HepG2 (cell line): ENCODE data around the gene TALDO1. TPM values are rescaled to one million over a fixed set of nuclear protein-coding genes. Genes with fewer than 3 reads are reported as not detected.

Experiments used
- FOXK2 ChIP-seq: fragments of 450-650 bp; IDR thresholded peaks from 2 replicates; pipeline ENCODE4 v1.6.1; 2016
- GATA4 ChIP-seq: sonication (generic); IDR thresholded peaks from 2 replicates; pipeline ENCODE4 v1.6.1; 2016; ENCODE audit warnings: antibody characterized with exemption, low read depth, borderline replicate concordance
- NRL ChIP-seq: sonication (generic); formaldehyde crosslinking; IDR thresholded peaks from 2 replicates; pipeline ENCODE4 v1.5.0; 2020; ENCODE audit warnings: missing genetic modification reagents, mild to moderate bottlenecking, moderate library complexity, borderline replicate concordance
- PHF8 ChIP-seq: sonication (generic); formaldehyde crosslinking; IDR thresholded peaks from 2 replicates; pipeline ENCODE4 v1.5.0; 2020; ENCODE audit warnings: missing genetic modification reagents
- PREB ChIP-seq: sonication (generic); formaldehyde crosslinking; IDR thresholded peaks from 2 replicates; pipeline ENCODE4 v1.4.0; 2020; ENCODE audit warnings: missing genetic modification reagents
- SOX6 ChIP-seq, 2 experiments: fragments of 450-650 bp in 1 of 2; sonication (generic) in 1 of 2; formaldehyde crosslinking in 1 of 2; IDR thresholded peaks; 2 replicates each; pipeline versions ENCODE4 v1.4.0 to v1.6.1; 2017 to 2020; ENCODE audit warnings: antibody characterized with exemption in 1 of 2, mild to moderate bottlenecking in 1 of 2, missing genetic modification reagents in 1 of 2
- TBX2 ChIP-seq: sonication (generic); formaldehyde crosslinking; IDR thresholded peaks from 2 replicates; pipeline ENCODE4 v1.5.0; 2020; ENCODE audit warnings: missing genetic modification reagents, mild to moderate bottlenecking, borderline replicate concordance
- TMF1 ChIP-seq: sonication (generic); formaldehyde crosslinking; IDR thresholded peaks from 2 replicates; pipeline ENCODE4 v1.8.1; 2022; ENCODE audit warnings: low read depth, missing genetic modification reagents
- ZNF121 ChIP-seq: sonication (generic); formaldehyde crosslinking; IDR thresholded peaks from 2 replicates; pipeline ENCODE4 v1.5.0; 2020; ENCODE audit warnings: mild to moderate bottlenecking, missing genetic modification reagents
- ZNF430 ChIP-seq: sonication (generic); formaldehyde crosslinking; IDR thresholded peaks from 2 replicates; pipeline ENCODE4 v1.9.0; 2021; ENCODE audit warnings: mild to moderate bottlenecking, missing genetic modification reagents
- ZNF75D ChIP-seq: sonication (generic); formaldehyde crosslinking; IDR thresholded peaks from 2 replicates; pipeline ENCODE4 v1.8.1; 2023; ENCODE audit warnings: missing genetic modification reagents, mild to moderate bottlenecking, borderline replicate concordance
- ZNF766 ChIP-seq: sonication (generic); formaldehyde crosslinking; IDR thresholded peaks from 2 replicates; pipeline ENCODE4 v1.5.0; 2020; ENCODE audit warnings: missing genetic modification reagents, borderline replicate concordance
- ZNF816 ChIP-seq: sonication (generic); formaldehyde crosslinking; IDR thresholded peaks from 2 replicates; pipeline ENCODE4 v1.8.0; 2022; ENCODE audit warnings: missing genetic modification reagents, mild to moderate bottlenecking, borderline replicate concordance
- polyA plus RNA-seq, 8 experiments: library from polyadenylated mRNA; depleted of rRNA in 3 of 8; stranded (reverse) in 7 of 8; unstranded in 1 of 8; fragments of >200 nt; fragmentation: Illumina TruSeq in 4 of 8; extraction: Trizol in 4 of 8; gene quantifications; 2 replicates each; pipeline versions ENCODE4 v1.2.1 to v1.2.3, GENCODE V29; 2011 to 2016; ENCODE audit warnings: low read depth in 4 of 8, missing spikeins in 1 of 8, mixed read lengths in 1 of 8; ENCODE audit not compliant: insufficient read depth in 1 of 8
- total RNA-seq, 5 experiments: library from RNA; depleted of rRNA; stranded (reverse); fragments of >200 nt; fragmentation: Illumina TruSeq; extraction: Trizol; gene quantifications; 2 replicates each; pipeline ENCODE4 v1.2.3, GENCODE V29; 2016; ENCODE audit warnings: low read depth in 1 of 5
- TF ChIP-seq, protein P1 (sequence below): sonication (generic); formaldehyde crosslinking; IDR thresholded peaks from 2 replicates; pipeline ENCODE4 v1.8.0; 2023; ENCODE audit warnings: mild to moderate bottlenecking, missing genetic modification reagents
- TF ChIP-seq, protein P2 (sequence below): sonication (generic); formaldehyde crosslinking; IDR thresholded peaks from one replicate; pipeline ENCODE4 v1.5.1; 2020; ENCODE audit warnings: mild to moderate bottlenecking, missing genetic modification reagents; ENCODE audit errors: not compliant biosample characterization
- TF ChIP-seq, protein P3 (sequence below): IDR thresholded peaks from 2 replicates; pipeline ENCODE4 v1.6.1; 2016; ENCODE audit warnings: missing compliant biosample characterization, missing genetic modification reagents, borderline replicate concordance

TALDO1 gene
- total and polyA plus RNA-seq, 2 of the 13 experiments (the other 11 are each of a cell fraction or from before 2014, with no cell fraction given) = 107 to 240 TPM

DNA sequence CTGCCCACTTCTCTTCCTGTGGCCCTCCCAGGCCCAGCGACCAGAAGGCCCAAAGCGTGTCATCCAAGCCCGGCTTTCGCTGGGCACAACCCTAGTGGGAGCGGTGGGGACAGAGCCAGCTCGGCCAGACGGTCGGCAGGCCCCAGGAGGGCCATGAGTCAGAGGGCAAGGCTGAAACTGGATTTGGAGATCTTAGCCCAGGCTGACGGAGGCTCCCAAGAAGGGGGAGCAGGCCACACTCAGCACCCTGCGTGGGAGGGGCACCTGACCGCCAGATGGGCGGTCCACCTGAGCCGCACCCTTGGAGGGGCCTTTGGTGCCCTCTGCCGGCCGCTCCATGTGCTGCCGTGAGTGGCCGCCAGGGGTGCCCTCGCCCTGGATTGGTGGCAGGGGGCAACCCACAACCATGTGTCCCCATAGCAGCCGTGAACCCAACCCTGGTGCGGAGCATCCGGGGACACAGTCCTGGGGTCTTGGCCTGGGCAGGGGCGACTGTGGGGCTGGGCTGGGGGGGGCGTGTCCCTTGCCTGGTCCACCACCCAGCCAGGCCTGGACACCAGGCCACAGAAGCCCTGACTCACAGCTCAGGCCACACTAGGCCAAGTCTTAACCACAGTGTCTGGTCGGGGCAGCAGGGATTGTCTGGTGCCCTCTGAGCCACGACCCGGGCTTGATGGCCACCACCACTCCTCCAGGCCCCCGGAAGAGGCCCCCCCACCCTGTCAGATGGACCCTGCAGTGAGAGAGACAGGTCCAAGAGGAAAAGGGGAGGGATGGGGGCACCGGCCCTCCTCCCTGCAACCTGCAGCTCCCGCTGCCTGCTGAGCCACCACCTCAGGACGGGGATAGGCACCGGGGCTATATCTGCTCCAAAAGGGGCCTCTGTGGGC is 19.2 kb upstream of the TALDO1 start (continued):
- TF ChIP-seq, protein P1, sequence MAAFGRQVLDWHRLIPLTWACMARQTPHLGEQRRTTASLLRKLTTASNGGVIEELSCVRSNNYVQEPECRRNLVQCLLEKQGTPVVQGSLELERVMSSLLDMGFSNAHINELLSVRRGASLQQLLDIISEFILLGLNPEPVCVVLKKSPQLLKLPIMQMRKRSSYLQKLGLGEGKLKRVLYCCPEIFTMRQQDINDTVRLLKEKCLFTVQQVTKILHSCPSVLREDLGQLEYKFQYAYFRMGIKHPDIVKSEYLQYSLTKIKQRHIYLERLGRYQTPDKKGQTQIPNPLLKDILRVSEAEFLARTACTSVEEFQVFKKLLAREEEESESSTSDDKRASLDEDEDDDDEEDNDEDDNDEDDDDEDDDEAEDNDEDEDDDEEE (CRISPR knock-in tag) = peak; percentile 44; the same call in 1 of the 2 replicates
- TF ChIP-seq TMF1 (CRISPR knock-in tag) = 0 out of 2 replicates have a peak, but pooled peaks have one; percentile 77
- peak; percentile 54 for TF ChIP-seq TBX2 (CRISPR knock-in tag)
- TF ChIP-seq ZNF816 (CRISPR knock-in tag) = peak; percentile 92
- no peak for TF ChIP-seq SOX6 (IDR thresholded peaks at IDR 0.05)
- TF ChIP-seq SOX6 (CRISPR knock-in tag; IDR thresholded peaks at IDR 0.05) = peak; percentile 69
- peak; percentile 60; the same call in 1 of the 2 replicates for TF ChIP-seq ZNF121 (CRISPR knock-in tag)
- TF ChIP-seq NRL (CRISPR knock-in tag) = peak; percentile 41
- TF ChIP-seq PHF8 (CRISPR knock-in tag) = peak; percentile 41; the same call in 1 of the 2 replicates
- TF ChIP-seq ZNF75D (CRISPR knock-in tag) = no peak
- TF ChIP-seq ZNF766 = peak; percentile 31; the same call in 1 of the 2 replicates
- TF ChIP-seq ZNF430 (CRISPR knock-in tag) = peak; percentile 74; the same call in 1 of the 2 replicates
- TF ChIP-seq FOXK2 = no peak
- no peak for TF ChIP-seq GATA4
- TF ChIP-seq PREB (CRISPR knock-in tag) = no peak
- TF ChIP-seq, protein P2, sequence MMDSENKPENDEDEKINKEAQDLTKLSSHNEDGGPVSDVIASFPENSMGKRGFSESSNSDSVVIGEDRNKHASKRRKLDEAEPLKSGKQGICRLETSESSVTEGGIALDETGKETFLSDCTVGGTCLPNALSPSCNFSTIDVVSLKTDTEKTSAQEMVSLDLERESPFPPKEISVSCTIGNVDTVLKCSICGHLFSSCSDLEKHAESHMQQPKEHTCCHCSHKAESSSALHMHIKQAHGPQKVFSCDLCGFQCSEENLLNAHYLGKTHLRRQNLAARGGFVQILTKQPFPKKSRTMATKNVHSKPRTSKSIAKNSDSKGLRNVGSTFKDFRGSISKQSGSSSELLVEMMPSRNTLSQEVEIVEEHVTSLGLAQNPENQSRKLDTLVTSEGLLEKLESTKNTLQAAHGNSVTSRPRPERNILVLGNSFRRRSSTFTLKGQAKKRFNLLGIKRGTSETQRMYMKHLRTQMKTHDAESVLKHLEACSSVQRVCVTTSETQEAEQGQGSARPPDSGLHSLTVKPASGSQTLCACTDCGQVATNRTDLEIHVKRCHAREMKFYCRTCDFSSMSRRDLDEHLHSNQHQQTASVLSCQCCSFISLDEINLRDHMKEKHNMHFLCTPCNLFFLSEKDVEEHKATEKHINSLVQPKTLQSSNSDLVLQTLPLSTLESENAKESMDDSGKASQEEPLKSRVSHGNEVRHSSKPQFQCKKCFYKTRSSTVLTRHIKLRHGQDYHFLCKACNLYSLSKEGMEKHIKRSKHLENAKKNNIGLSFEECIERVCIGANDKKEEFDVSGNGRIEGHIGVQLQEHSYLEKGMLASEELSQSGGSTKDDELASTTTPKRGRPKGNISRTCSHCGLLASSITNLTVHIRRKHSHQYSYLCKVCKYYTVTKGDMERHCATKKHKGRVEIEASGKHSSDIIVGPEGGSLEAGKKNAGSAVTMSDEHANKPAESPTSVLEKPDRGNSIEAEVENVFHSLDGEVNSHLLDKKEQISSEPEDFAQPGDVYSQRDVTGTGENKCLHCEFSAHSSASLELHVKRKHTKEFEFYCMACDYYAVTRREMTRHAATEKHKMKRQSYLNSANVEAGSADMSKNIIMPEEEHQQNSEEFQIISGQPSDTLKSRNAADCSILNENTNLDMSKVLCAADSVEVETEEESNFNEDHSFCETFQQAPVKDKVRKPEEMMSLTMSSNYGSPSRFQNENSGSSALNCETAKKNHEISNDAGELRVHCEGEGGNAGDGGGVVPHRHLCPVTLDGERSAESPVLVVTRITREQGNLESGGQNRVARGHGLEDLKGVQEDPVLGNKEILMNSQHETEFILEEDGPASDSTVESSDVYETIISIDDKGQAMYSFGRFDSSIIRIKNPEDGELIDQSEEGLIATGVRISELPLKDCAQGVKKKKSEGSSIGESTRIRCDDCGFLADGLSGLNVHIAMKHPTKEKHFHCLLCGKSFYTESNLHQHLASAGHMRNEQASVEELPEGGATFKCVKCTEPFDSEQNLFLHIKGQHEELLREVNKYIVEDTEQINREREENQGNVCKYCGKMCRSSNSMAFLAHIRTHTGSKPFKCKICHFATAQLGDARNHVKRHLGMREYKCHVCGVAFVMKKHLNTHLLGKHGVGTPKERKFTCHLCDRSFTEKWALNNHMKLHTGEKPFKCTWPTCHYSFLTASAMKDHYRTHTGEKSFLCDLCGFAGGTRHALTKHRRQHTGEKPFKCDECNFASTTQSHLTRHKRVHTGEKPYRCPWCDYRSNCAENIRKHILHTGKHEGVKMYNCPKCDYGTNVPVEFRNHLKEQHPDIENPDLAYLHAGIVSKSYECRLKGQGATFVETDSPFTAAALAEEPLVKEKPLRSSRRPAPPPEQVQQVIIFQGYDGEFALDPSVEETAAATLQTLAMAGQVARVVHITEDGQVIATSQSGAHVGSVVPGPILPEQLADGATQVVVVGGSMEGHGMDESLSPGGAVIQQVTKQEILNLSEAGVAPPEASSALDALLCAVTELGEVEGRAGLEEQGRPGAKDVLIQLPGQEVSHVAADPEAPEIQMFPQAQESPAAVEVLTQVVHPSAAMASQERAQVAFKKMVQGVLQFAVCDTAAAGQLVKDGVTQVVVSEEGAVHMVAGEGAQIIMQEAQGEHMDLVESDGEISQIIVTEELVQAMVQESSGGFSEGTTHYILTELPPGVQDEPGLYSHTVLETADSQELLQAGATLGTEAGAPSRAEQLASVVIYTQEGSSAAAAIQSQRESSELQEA (CRISPR knock-in tag) = no peak
- TF ChIP-seq, protein P3, sequence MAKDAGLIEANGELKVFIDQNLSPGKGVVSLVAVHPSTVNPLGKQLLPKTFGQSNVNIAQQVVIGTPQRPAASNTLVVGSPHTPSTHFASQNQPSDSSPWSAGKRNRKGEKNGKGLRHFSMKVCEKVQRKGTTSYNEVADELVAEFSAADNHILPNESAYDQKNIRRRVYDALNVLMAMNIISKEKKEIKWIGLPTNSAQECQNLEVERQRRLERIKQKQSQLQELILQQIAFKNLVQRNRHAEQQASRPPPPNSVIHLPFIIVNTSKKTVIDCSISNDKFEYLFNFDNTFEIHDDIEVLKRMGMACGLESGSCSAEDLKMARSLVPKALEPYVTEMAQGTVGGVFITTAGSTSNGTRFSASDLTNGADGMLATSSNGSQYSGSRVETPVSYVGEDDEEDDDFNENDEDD (CRISPR knock-in tag) = no peak
